Cardiac fibroblast (primary cell): ENCODE measurements around the gene ECT2L.

Experiments used
- DNase-seq, 2 donors: peaks; one replicate each; pipeline versions ENCODE4 v3.0.0 to v3.0.0-alpha.2; 2010; ENCODE audit warnings: low read depth in 2 of 2
- H3K4me3 ChIP-seq, 2 donors: replicated peaks in 1 of 2; 1 replicate in 1 of 2; 2 replicates in 1 of 2; pipeline ENCODE4 v1.5.1; 2011; ENCODE audit warnings: low read depth in 2 of 2, low read length in 2 of 2, mild to moderate bottlenecking in 2 of 2, moderate library complexity in 1 of 2
- CTCF ChIP-seq: IDR thresholded peaks from one replicate; pipeline ENCODE4 v1.5.1; 2011; ENCODE audit warnings: low read depth, mild to moderate bottlenecking, low read length, inconsistent platforms

The ECT2L gene

GRCh38 chr6:138945354-138945753, 149.5 kb downstream of the ECT2L start:
- H3K4me3 ChIP-seq, result no peak overlapping the region
- DNase-seq, result no peak
- TF ChIP-seq CTCF, result peak; percentile 25

- TF ChIP-seq CTCF, result no peak
- DNase-seq, result peak in 1 of 2 donors; percentile 39
- H3K4me3 ChIP-seq, result no peak overlapping the region
Measured at GRCh38 chr6:138948004-138948403, 152.1 kb downstream of the ECT2L start.

- TF ChIP-seq CTCF, result peak; percentile 16
- H3K4me3 ChIP-seq, result no peak overlapping the region
- DNase-seq, result no peak
Measured at GRCh38 chr6:138948546-138949179, 152.8 kb downstream of the ECT2L start.

GRCh38 chr6:138953451-138953850, 157.6 kb downstream of the ECT2L start:
- no peak overlapping the region for H3K4me3 ChIP-seq
- DNase-seq, result peak in 1 of 2 donors; percentile 80
- TF ChIP-seq CTCF, result no peak
